Smooth muscle cell (in vitro differentiated cells): ENCODE results near the gene RERE. TPM values are rescaled to one million over a fixed set of nuclear protein-coding genes. Genes with fewer than 3 reads are reported as not detected.
"Not testable (repeated sequence)": the region's sequence is repeated elsewhere in the genome, so short reads cannot be mapped to it uniquely, and the experiment has no call there.

Experiments
- DNase-seq: peaks from one replicate; lab custom pipeline; 2025; ENCODE audit not compliant: unreplicated experiment; lab: John Stamatoyannopoulos, UW
- H2AFZ ChIP-seq: fragments of 200-600 bp; sonication (generic); 2 replicates; pipeline ENCODE4 v1.6.0; 2016; ENCODE audit warnings: antibody characterized with exemption, low read depth, mild to moderate bottlenecking
- H3F3A ChIP-seq: fragments of 200-600 bp; sonication (generic); 2 replicates; pipeline ENCODE4 v1.6.0; 2017; ENCODE audit warnings: antibody characterized with exemption, low read depth
- H3K27ac ChIP-seq: fragments of 200-600 bp; sonication (generic); 2 replicates; pipeline ENCODE4 v1.5.1; 2016; ENCODE audit warnings: low read depth, mild to moderate bottlenecking
- H3K27me3 ChIP-seq: fragments of 200-600 bp; sonication (generic); 2 replicates; pipeline ENCODE4 v1.6.1; 2016; ENCODE audit warnings: low read depth, mild to moderate bottlenecking
- H3K36me3 ChIP-seq: fragments of 200-600 bp; sonication (generic); 2 replicates; pipeline ENCODE4 v1.5.1; 2016; ENCODE audit warnings: low read depth
- H3K4me1 ChIP-seq: fragments of 200-600 bp; sonication (generic); 2 replicates; pipeline ENCODE4 v1.5.1; 2016; ENCODE audit warnings: low read depth
- H3K4me2 ChIP-seq: fragments of 200-600 bp; sonication (generic); 2 replicates; pipeline ENCODE4 v1.6.0; 2016; ENCODE audit warnings: mild to moderate bottlenecking
- H3K4me3 ChIP-seq: fragments of 200-600 bp; sonication (generic); 2 replicates; pipeline ENCODE4 v1.5.1; 2016; ENCODE audit warnings: mild to moderate bottlenecking
- H3K79me2 ChIP-seq: fragments of 200-600 bp; sonication (generic); 2 replicates; pipeline ENCODE4 v1.6.0; 2016; ENCODE audit warnings: low read depth, mild to moderate bottlenecking
- H3K9ac ChIP-seq: fragments of 200-600 bp; sonication (generic); 2 replicates; pipeline ENCODE4 v1.6.0; 2016; ENCODE audit warnings: low read depth
- H3K9me3 ChIP-seq: fragments of 200-600 bp; sonication (generic); replicated peaks from 2 replicates; pipeline ENCODE4 v1.5.1; 2016; ENCODE audit warnings: low read depth
- H4K20me1 ChIP-seq: fragments of 200-600 bp; sonication (generic); 2 replicates; pipeline ENCODE4 v1.6.0; 2016; ENCODE audit warnings: low read depth
- CTCF ChIP-seq: fragments of 200-600 bp; sonication (generic); IDR thresholded peaks from 2 replicates; pipeline ENCODE4 v1.5.1; 2017; ENCODE audit warnings: borderline replicate concordance, mild to moderate bottlenecking, antibody characterized with exemption; ENCODE audit not compliant: insufficient read depth, poor library complexity, severe bottlenecking
- WGBS: methylation state at CpG from one replicate; pipeline ENCODE4 v1.1.7; 2016; ENCODE audit warnings: low lambda C conversion rate; 5-methylcytosine and 5-hydroxymethylcytosine counted together
- polyA plus RNA-seq: library from polyadenylated mRNA; unstranded; fragments of >200 nt; fragmentation: Nextera tagmentation; extraction: Ambion mirVana; gene quantifications from 2 replicates; pipeline ENCODE4 v1.2.1, GENCODE V29; 2016
- total RNA-seq: library from RNA; depleted of rRNA; stranded (reverse); fragments of >200 nt; gene quantifications from 2 replicates; pipeline ENCODE4 v1.2.3, GENCODE V29; 2014

RERE gene
- total and polyA plus RNA-seq, 2 experiments from 2014 or later, result 45.6 to 59.2 TPM

DNA sequence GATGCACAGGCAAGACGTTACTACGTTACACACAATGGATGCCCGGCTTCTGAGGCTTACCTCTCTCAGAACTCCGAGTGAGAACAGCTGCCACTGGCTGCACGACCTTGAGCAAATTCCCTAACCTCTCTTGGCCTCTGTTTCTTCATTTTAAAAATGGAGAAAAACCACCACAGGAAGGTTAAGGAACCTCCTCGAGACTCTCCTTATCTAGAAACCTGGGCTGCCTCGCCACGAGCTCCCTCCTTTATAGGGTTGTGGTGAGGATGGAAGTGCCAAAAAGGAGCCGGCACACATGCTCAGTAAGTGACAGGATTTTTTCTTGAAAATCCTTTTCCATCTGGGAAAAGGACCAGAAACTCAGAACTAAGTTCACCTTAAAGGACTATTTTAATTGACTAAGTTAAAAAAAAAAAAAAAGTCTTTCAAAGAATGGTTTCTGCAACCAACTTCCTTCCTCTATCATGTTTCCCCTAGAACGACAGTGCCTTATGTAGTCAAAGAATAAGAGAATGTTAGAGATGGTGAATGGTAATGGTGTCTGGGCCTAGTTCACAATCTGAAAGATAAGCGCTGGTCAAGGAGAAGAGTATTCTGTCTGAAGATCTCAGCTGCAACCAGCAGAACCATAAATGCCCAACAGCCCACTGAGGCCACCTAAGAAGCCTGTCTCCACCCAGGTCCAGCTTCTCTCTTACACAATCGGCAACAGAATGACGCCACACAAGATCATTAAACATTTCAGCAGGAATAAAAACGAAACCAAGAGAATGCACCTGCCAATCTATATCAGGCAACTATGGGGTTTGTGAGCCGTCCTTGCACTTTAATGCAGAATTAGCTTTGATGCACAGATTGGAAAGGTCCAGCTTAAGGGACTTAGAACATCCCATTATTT, 434.6 kb downstream of the RERE start:
- Histone ChIP-seq H3K4me2 (no peak overlapping the region), H3K27me3 (no peaks in the 10 kb centered on the region), H2AFZ (no peak overlapping the region), H3K36me3 (peaks cover 5% of the 10 kb centered on the region), H3K79me2 (peaks cover 95% of the 10 kb centered on the region), H3K4me3 (no peak overlapping the region), H3F3A (peaks cover 42% of the 10 kb centered on the region), H3K9ac (no peak overlapping the region), H4K20me1 (peaks cover 99% of the 10 kb centered on the region), H3K9me3 (no peaks in the 10 kb centered on the region), H3K4me1 (peaks cover 62% of the 10 kb centered on the region), H3K27ac (no peak overlapping the region)
- no peak for DNase-seq
- WGBS, result 91% methylated on average over 15 of the region's 15 CpGs
- no peak for TF ChIP-seq CTCF

DNA sequence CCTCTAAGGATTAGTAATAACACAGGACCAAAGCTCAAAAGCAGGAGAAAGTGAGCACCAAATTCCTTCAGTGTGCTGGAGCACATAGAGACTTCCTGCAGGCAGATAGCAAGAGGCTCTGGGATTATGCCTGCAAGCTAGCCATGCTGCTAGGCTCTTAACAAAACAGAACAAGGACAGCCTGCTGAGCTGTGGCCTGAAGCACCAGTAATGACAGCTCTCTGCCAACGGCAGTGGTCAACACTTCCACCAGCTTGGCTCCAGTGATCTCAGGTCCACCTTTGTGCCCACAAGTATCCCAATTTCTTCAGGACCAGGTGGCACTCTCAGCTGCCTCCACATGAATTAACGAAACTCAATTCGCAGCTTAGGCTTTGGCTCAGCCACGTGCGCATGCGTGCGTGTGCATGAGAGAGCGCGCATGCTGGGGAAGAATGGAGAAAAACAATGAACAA, 435.4 kb downstream of the RERE start:
- Histone ChIP-seq H3K27me3 (no peaks in the 10 kb centered on the region), H3K27ac (no peak overlapping the region), H3K9me3 (no peaks in the 10 kb centered on the region), H3F3A (peaks cover 49% of the 10 kb centered on the region), H3K4me2 (peak overlapping the region; percentile 1), H3K4me1 (peaks cover 65% of the 10 kb centered on the region), H3K36me3 (peaks cover 5% of the 10 kb centered on the region), H4K20me1 (peaks cover 99% of the 10 kb centered on the region), H3K9ac (no peak overlapping the region), H2AFZ (no peak overlapping the region), H3K79me2 (peaks cover 97% of the 10 kb centered on the region), H3K4me3 (no peak overlapping the region)
- 86% methylated on average over 9 of the region's 9 CpGs for WGBS
- DNase-seq, result no peak
- no peak for TF ChIP-seq CTCF

DNA sequence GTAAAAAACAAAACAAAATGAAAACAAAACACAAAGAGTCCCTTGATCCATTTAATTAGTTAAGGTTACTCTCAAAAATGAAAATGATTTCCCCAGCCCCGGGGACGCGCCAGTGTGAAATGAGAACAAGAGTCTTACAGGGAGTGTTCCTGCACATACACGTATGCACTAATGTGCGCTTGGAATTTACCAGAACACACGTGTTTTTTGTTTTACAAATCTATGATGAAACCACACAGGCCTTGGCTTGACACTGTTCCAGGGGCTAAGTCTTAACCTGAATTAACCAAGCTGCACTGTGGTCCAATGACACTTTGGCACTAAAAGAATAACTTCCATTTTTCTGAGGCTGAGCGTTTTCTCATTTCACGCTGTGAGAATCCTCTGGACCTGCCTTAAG, 435.8 kb downstream of the RERE start:
- no peak overlapping the region for H3K9ac ChIP-seq
- H3F3A ChIP-seq, result peaks cover 45% of the 10 kb centered on the region
- no peaks in the 10 kb centered on the region for H3K9me3 ChIP-seq
- no peak overlapping the region for H3K4me3 ChIP-seq
- H3K27me3 ChIP-seq, result no peaks in the 10 kb centered on the region
- peaks cover 99% of the 10 kb centered on the region for H4K20me1 ChIP-seq
- no peak for DNase-seq
- H3K79me2 ChIP-seq, result peaks cover 97% of the 10 kb centered on the region
- H3K4me1 ChIP-seq, result peaks cover 61% of the 10 kb centered on the region
- H3K27ac ChIP-seq, result no peak overlapping the region
- peak overlapping the region; percentile 1 for H3K4me2 ChIP-seq
- 77% methylated on average over 8 of the region's 8 CpGs for WGBS
- no peak overlapping the region for H2AFZ ChIP-seq
- H3K36me3 ChIP-seq, result peaks cover 5% of the 10 kb centered on the region
- TF ChIP-seq CTCF, result no peak

DNA sequence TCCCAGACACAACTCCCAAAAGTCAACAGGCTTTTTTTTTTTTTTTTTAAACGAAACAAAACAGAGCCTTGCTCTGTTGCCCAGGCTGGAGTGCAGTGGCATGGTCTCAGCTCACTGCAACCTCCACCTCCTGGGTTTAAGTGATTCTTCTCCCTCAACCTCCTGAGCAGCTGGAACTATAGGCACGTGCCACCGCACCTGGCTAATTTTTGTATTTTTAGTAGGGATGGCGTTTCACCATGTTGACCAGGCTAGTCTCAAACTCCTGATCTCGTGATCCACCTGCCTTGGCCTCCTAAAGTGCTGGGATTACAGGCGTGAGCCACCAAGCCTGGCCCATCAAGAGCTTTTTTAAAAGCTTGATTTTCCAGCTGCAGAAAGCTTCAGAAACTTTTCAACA, 437.1 kb downstream of the RERE start:
- H3K79me2 ChIP-seq, result peaks cover 96% of the 10 kb centered on the region
- not testable (repeated sequence) for H3K4me2 ChIP-seq, H2AFZ ChIP-seq, H3K9ac ChIP-seq, H3K9me3 ChIP-seq, H3K36me3 ChIP-seq, H3K4me3 ChIP-seq, H3K27me3 ChIP-seq, DNase-seq, H3K27ac ChIP-seq
- H3F3A ChIP-seq, result peaks cover 42% of the 10 kb centered on the region
- WGBS, result 95% methylated on average over 6 of the region's 6 CpGs
- H3K4me1 ChIP-seq, result peaks cover 51% of the 10 kb centered on the region
- H4K20me1 ChIP-seq, result peaks cover 100% of the 10 kb centered on the region
